TTC549 (cell line): ENCODE data around the gene TM7SF2.
"Not testable (repeated sequence)": the region's sequence is repeated elsewhere in the genome, so short reads cannot be mapped to it uniquely, and the experiment has no call there.

Source experiments
- FAIRE-seq: peaks from 2 replicates; lab custom pipeline; 2012; peaks lifted over from hg19 to GRCh38; lab: Jason Lieb, UNC

TM7SF2 gene

DNA sequence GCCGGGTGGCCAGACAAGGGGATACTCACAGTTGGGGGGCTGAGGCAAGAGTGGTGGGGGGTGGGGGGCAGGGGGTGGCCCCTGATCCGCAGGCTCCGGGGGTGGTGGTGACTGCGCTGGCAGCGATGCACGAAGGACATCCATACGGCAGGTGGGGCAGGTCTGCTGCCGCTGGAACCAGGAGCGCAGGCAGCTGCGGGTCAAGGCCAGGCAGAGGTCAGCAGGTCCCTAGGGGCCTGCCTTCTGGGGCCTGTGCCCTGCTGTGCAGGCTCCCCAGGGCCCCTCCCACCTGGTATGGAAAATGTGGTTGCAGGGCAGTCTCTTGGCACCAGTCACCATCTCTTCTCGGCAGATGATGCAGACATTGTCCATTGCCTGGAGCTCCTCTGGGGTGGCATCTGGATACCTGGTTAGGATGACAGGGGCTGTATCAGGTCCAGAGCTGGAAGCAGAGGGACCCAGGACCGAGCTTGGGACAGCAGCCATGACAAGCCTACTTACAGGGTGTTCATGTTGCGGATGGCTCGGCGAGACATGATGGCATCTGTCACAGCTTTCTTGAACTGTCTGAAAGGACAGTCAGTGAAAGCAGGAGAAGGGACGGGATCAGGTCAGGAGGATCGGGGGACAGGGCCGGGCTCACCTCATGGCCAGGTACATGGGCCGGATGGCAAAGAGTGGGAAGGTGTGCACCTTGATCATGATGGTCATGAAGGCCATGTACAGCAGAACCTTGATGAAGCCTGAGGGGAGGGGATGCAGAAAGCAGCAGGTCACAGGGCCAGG is 19.2 kb downstream of the TM7SF2 start:
- FAIRE-seq: no peak

GRCh38 chr11:65131417-65131776 is 19.7 kb downstream of the TM7SF2 start:
- no peak for FAIRE-seq

DNA sequence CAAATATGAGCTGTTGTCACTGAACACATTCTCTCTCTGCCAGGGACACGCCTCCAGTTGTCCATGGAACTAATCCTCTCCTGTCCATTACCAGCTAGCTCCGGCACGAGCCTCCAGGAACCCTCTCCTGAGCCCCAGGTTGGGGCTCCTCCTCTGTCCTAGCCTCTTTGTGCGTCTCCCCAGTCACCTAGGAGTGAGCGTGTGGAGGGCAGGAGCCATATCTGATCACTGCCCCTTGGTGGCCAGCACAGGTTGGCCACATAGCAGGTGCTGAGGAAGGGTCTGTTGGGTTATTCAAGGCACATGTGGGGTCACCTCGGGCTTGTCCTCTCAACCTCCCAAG is 20.2 kb downstream of the TM7SF2 start:
- FAIRE-seq: no peak

GRCh38 chr11:65132238-65132987 is 20.7 kb downstream of the TM7SF2 start:
- FAIRE-seq: no peak

DNA sequence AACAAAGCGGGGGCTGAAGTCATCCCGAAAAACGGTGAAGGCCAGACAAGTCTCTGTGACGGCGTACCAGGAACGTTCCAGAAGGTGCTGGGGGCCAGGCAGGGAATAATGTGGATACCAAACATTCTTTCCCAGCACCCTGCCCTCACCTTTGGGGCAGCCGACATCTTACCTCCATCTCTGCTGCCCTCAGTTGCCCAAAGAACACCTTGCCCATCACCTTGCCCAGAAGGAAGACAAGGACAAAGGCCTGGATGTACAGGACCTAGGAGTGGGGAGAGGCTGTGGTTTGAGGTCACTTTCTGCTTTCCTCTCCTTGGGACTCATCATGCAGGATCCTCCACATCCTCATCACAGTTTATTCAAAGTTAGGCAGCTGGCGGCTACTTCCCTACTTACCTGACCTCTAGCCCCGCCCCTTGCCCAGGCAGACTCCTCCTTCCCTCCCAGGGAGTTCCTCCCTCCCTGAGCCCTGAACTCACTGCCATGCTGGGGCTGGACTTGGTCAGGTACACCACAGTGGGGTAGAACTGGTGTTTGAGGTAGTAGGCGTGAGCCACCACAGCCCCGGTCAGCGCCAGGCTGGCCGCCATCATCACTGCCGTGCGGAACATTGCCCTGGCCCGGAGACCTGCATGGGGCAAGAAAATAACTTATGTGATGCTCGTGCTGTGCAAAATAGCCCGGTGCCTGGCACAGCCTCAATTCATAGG is 21.5 kb downstream of the TM7SF2 start:
- FAIRE-seq: no peak

DNA sequence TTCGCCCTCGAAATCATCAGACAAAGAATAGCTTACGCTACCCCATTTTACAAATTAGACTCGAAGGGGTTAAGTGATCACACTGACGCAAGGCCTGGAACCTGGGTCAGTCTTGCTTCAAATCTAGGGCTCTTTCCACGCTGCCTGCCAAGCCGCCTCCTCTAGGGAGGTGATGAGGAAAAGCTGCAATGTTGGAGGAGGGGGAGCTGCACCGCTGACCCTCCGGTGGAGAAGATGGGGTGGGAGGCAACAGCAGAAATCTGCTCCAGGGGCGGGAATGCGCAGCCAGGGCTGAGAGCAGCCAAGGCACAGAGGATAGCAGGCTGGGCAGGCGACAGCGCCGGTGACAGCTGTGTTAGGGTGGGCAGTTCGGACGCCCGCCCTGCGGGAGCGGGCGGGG is 22.1 kb downstream of the TM7SF2 start:
- no peak for FAIRE-seq

GRCh38 chr11:65134240-65134951 is 22.7 kb downstream of the TM7SF2 start, which contains the start of gene SYVN1:
Gene SYVN1 (minus strand): TSS chr11:65134519. CDS start chr11:65133601, 918 bp downstream.
- no peak for FAIRE-seq

DNA sequence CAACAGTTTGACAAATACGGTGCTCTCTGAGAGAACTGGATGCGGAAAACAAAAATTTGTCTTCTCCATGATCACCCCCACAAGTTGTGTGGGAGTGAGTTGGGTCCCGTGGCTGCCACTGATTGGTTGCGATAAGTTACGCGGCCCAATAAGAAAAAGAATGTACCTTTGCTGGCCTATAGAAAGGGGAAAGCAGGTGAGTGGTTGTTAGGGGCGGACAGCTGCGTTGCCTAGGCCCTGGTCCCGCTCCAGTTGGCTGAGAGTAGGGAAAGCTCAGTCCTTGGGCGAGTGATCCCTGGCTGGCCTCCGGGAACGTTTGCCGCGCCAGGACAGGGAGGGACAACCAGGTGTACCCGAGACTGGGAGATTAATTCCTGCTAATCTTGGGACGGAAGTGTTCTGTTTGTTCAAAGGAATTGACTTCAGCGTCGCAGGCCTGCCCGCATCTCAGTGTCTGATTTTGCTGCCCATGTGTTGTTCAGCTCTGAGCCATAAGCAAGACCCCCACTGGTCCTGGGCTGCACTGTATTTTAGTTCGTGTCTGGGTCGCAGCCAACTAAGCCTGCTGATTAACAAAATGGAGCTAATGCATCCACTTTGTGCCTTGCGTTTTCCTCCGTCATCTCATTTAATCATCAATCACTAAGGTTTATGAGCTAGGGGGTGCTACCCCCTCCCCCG is 23.4 kb downstream of the TM7SF2 start:
- peak; percentile 94 for FAIRE-seq

- FAIRE-seq: no peak
Observed at GRCh38 chr11:65135633-65136145, 24.0 kb downstream of the TM7SF2 start.

- no peak for FAIRE-seq
Observed at GRCh38 chr11:65136515-65137096, 24.9 kb downstream of the TM7SF2 start.

GRCh38 chr11:65141896-65142494 is 30.3 kb downstream of the TM7SF2 start:
- FAIRE-seq: no peak

- FAIRE-seq: no peak
Observed at GRCh38 chr11:65147352-65148075, 35.8 kb downstream of the TM7SF2 start.

GRCh38 chr11:65148657-65149056 is 37.0 kb downstream of the TM7SF2 start:
- FAIRE-seq: no peak

DNA sequence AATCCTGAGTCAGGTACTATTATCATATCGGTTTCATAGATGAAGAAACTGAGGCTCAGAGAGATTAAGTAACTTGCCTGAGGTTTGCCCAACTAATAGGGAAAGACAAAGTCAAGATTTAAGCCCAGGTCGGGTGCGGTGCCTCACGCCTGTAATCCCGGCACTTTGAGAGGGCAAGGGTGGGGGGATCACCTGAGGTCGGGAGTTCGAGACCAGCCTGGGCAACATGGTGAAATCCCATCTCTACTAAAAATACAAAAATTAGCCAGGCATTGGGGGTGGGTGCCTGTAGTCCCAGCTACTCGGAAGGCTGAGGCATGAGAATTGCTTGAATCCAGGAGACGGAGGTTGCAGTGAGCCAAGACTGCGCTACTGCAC is 38.4 kb downstream of the TM7SF2 start:
- not testable (repeated sequence) for FAIRE-seq

DNA sequence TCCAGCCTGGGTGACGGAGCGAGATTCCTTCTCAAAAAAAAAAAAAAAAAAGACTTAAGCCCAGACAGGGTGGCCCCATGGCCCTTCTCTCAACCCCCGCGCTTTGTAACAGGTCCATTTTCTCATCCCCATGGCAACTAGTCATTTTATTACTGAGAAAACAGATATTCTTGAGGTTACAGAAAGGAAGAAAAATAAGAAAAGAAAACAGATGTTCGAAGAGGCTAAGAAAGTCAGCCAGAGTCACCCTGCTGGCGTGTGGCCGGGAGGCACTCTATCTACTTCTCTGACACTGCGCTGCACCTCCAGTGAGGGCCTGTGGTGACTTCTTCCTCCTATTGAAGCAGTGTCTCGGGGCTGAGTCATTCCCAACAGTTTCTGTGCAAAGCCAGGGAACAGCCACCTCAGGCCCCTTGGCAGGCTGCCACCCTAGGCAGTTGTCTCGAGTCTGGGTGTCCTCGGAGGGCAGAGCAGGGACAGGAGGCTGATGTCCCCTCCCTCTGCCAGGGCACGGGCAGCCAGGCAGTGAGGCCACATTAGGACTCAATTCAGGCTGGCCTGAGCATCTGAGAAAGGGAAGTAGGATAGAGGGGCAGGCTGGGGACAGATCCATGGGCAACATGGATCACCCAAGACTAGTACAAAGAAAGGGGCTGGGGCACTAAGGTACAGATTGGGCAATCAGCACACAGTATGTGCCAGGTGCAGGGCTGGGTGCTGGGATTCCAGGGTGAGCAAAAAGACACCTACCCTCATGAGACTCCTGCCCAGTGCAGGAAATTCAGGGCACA is 39.0 kb downstream of the TM7SF2 start:
- FAIRE-seq: no peak

DNA sequence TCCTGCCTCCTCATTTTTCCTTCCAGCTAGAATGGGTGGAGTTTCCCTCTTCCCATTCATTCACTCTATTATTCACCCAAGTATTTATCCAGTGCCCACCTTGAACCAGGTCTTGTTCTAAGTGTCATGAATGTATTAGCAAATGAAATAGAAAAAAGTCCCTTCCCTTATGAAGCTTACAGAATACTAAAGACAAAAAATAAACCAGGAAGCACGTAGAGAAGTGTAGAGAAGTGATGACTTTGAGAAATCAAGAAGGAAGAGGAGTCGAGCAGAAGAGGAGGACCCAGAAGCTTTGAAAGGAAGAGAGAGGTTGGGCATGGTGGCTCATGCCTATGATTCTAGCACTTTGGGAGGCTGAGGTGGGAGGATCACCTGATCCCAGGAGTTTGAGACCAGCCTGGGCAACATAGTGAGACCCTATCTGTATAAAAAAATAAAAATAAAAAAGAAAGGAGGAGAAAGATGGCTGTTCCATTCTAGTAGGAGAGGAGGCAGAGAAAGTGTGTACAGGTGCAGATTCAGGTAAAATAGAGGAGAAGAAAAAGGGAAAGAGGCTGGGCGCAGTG is 39.7 kb downstream of the TM7SF2 start:
- no peak for FAIRE-seq

GRCh38 chr11:65152122-65152521 is 40.5 kb downstream of the TM7SF2 start:
- FAIRE-seq: no peak

DNA sequence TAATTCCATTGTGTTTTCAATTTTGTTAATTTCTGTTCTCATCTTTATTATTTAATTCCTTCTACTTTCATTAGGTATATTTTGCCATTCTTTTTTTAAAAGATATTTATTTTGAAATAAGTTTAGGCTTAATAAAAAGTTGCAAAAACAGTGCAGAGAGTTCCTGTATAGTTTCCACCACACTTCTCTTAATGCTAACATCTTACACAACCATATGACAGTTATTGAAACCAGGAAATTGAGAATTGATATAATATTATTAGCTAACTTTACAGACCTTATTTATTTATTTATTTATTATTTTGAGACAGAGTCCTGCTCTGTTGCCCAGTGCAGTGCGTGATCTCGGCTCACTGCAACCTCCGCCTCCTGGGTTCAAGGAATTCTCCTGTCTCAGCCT is 44.6 kb downstream of the TM7SF2 start:
- no peak for FAIRE-seq

- FAIRE-seq: no peak
Observed at GRCh38 chr11:65156926-65157325, 45.3 kb downstream of the TM7SF2 start.
